Activated CD8-positive, alpha-beta memory T cell treated with anti-CD3 and anti-CD28 coated beads for 1 hour (primary cell): ENCODE measurements around the gene KMT2B.
"Not testable (repeated sequence)": the region's sequence is repeated elsewhere in the genome, so short reads cannot be mapped to it uniquely, and the experiment has no call there.

Source experiments
- DNase-seq, 2 donors: peaks; one replicate each; pipeline ENCODE4 v3.0.0-alpha.2; 2020; ENCODE audit warnings: low read depth in 1 of 2; ENCODE audit errors: extremely low read depth in 1 of 2

KMT2B gene

GRCh38 chr19:35755550-35756376 is 38.0 kb downstream of the KMT2B start:
- no peak for DNase-seq

DNA sequence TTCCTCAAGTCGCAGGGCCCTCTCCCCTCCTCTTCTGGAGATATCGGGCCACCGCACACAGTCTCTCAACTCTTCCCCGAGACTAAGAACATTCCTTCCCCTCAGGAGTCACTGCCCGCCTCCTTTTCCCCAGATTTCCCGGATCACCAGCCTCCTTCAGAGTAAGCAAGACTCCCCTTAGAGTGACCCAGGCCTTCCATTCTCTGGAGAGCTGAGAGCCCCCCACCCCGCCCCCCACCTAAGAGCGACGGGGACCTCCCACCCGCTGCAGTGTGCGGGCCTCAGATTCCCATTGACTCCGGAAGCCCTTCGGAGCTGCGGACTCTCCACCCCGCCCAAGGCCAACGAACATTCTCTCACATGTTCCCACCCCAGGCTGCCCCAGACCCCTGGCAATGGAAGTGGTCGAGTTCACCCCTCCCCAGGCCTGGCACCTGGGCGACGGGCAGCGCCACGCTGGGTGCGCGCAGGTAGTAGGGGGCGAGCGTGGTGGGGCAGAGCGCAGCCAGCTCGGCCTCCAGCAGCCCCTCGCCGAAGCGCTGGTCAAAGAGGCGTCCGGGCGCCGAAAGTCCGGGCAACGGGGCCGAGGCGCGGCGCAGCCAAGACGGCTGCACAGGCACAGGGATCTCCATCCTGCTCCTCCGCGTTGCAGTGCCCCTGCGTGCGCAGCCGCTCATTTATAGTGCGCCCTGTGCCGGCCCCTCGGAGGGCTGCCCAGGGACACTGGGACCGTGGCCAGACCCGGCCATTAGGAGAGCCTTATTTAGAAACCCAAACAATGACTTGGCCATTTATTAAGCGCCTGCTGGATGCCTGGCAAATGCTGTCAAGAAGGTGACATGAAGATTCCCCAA is 38.8 kb downstream of the KMT2B start, which contains the start of gene HSPB6:
TSS of gene HSPB6 (minus strand) at position 653 of the 854 bp plus-strand sequence. CDS start at position 632, 21 bp downstream.
- no peak for DNase-seq

GRCh38 chr19:35757231-35757748 is 39.5 kb downstream of the KMT2B start:
- no peak for DNase-seq

DNA sequence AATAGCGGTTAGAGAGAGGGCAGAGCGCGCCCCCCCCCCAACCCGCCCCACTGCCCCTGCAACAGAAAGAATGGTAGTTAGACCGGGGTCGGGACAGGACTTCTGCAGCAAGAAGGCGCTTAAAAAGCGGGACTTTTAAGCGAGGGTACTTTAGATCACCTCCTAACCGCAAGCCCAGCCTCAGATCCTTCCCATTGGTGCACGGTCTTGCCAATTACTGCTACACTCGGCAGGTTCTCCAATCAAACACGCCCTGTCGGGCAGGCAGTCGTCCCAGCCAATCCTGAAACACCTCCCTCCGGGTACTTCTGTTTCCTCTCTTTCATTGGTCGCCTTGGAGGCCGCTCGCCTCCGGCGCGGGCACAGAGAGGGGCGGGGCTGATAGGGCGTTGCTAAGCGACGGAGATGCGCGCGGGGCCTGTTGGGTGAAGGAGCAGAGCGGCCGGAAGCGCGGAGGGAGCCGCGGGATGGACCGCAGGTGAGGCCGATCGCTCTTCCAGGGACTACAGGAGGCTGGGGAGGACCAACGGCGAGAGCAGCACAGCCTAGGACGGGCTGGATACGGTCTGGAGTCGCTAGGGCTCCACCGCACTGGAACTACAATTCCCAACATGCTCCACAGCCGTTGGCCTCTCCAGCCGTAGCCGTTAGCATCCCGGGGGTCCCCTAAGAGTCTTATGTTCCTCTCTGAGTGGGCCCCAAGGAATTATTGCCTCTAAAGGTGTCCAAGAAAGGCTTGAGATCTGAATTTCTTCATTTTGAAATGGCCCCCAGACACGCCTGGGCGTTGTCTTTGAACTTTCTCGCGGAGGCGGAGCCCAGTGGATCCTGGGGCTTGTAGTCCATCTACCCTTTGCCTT is 40.2 kb downstream of the KMT2B start, which contains the start of gene PROSER3:
TSS of gene PROSER3 (plus strand) at position 428 of the 860 bp plus-strand sequence. CDS start at position 468, 40 bp downstream.
- DNase-seq, result peak; percentile 94 to 96

- DNase-seq, result no peak
These were observed 41.9 kb downstream of the KMT2B start for GRCh38 chr19:35759697-35760096.

GRCh38 chr19:35760711-35761349 is 43.0 kb downstream of the KMT2B start:
- no peak for DNase-seq

DNA sequence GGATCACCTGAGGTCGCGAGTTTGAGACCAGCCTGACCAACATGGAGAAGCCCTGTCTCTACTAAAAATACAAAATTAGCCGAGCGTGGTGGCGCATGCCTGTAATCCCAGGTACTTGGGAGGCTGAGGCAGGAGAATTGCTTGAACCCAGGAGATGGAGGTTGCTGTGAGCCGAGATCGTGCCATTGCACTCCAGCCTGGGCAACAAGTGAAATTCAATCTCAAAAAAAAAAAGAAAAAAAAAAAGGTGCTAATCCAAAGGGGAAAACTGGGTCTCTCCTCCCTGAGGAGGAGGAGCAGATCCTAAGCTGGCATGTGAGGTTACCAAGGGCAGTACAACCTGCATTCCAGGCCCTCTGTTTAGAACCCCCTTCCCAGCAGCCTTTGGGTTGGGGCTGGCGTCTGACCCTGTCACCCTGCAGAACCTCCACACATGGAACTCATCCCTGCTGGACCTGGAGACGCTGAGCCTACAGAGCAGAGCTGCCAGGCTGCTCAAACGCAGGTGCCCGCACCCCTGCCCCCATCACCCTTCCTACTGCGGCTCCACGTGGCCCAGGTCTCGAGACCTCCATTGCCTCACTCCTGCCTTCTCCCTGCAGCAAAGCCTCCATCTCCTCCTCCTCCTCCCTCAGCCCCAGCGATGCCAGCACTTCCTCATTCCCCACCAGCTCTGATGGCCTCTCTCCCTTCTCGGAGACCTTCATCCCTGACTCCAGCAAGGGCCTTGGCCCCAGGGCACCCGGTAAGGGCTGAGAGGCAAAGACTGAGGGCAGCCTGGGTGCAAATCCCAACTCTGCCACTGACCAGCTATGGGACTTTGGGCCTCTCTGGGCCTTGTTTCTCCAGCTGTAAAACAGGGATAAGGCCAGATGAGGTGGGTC is 46.9 kb downstream of the KMT2B start:
- DNase-seq, result no peak

GRCh38 chr19:35766571-35767104 is 48.8 kb downstream of the KMT2B start:
- no peak for DNase-seq

GRCh38 chr19:35767288-35768081 is 49.7 kb downstream of the KMT2B start:
- DNase-seq, result no peak

DNA sequence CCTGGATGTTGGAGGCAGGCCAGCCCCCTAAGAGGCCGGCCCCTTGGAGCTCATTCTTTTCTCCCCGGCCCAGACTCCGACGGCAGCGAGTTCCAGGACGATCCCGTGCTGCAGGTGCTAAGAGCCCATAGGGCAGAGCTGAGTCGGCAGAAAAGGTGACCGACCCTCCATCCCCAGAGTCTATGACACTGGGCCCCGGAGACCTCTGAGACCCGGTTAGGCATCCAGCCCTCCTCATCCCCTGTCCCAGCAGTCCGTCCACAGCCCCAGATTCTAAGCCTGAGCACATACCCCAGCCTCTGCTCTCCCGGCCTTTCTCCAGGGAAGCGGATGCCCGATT is 50.2 kb downstream of the KMT2B start:
- DNase-seq, result no peak

- not testable (repeated sequence) for DNase-seq
These were observed 54.6 kb downstream of the KMT2B start for GRCh38 chr19:35772362-35772761.

GRCh38 chr19:35773020-35773806 is 55.4 kb downstream of the KMT2B start:
- DNase-seq, result no peak

DNA sequence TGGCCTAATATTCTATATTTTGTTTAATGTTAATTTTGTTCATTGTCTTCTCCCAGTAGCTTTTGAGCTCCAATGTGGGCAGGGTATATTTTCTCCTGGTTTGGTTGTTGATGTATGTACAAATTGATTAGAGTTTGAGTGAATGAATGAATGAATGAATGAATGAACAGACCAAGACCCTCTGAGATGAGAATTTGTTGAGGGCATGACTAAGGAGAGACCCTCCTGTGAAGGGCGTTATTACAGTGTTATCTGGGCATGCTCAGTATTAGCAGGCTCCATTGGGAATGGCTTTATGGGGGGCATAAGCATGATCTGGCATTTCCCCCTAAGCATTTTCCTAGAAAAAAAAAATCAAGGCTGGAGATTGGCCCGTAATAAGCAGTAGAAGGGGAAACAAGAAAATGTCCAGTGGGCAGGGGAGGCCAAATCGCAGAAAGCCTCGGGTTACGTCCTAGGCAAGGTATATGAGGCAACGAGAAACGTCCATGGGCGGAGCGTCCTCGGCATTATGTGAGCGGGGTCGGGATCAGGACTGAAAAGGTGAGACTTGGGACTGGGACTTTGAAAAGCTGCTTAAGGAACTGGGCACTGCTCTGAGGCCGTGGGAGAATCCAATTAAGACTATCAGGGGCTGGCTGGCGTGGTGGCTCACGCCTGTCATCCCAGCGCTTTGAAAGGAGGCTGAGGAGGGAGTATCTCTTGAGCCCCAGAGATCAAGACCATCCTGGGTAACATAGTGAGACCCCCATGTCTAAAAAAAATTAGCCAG is 56.7 kb downstream of the KMT2B start:
- no peak for DNase-seq

DNA sequence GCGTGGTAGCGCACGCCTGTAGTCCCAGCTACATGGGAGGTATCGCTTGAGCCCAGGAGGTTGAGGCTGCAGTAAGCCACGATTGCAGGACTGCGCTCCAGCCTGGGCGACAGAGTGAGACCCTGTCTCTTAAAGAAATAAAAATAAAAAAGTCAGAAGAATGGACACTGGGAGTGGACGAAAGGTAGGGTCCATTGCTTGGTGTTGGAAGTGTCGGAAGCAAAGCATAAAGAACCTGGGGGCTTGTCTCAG is 57.2 kb downstream of the KMT2B start:
- no peak for DNase-seq

- peak; percentile 98 to 99 for DNase-seq
These were observed 57.7 kb downstream of the KMT2B start, which contains the start of gene ARHGAP33 for GRCh38 chr19:35775298-35776101. TSS of gene ARHGAP33 (plus strand) at chr19:35775564. CDS start at chr19:35775659, 95 bp downstream.
